Esophagus muscularis mucosa (tissue), 4 donors: Measurements from ENCODE around the gene IRAK1. TPM values are rescaled to one million over a fixed set of nuclear protein-coding genes. Genes with fewer than 3 reads are reported as not detected.
"Not testable (repeated sequence)": the region's sequence is repeated elsewhere in the genome, so short reads cannot be mapped to it uniquely, and the experiment has no call there.

Source experiments
- DNase-seq: peaks from one replicate; pipeline ENCODE4 v3.0.0-alpha.2; 2017; ENCODE audit errors: extremely low spot score
- H3K27ac ChIP-seq, 4 donors: fragments of 200-600 bp; sonication (generic); replicated peaks in 1 of 4; 1 replicate in 3 of 4; 2 replicates in 1 of 4; pipeline ENCODE4 v1.5.1; 2016 to 2019; ENCODE audit warnings: mild to moderate bottlenecking in 1 of 4
- H3K27me3 ChIP-seq, 4 donors: fragments of 200-600 bp; sonication (generic); one replicate each; pipeline versions ENCODE4 v1.5.1 to v1.6.0; 2016 to 2019
- H3K36me3 ChIP-seq, 4 donors: fragments of 200-600 bp; sonication (generic); one replicate each; pipeline ENCODE4 v1.5.1; 2016 to 2019
- H3K4me1 ChIP-seq, 4 donors: fragments of 200-600 bp; sonication (generic); one replicate each; pipeline ENCODE4 v1.5.1; 2016 to 2019
- H3K4me3 ChIP-seq, 4 donors: fragments of 200-600 bp; sonication (generic); 1 replicate in 2 of 4; 2 replicates in 2 of 4; pipeline ENCODE4 v1.5.1; 2016 to 2019; ENCODE audit warnings: mild to moderate bottlenecking in 4 of 4, moderate library complexity in 1 of 4
- H3K9me3 ChIP-seq, 4 donors: fragments of 200-600 bp; sonication (generic); 1 replicate in 3 of 4; 2 replicates in 1 of 4; pipeline ENCODE4 v1.5.1; 2016 to 2019
- EP300 ChIP-seq: sonication (generic); formaldehyde crosslinking; IDR thresholded peaks from one replicate; pipeline ENCODE4 v1.6.1; 2017; ENCODE audit warnings: antibody characterized with exemption
- POLR2A ChIP-seq: fragments of 450-650 bp; IDR thresholded peaks from one replicate; pipeline ENCODE4 v1.6.1; 2017; ENCODE audit warnings: antibody characterized with exemption, moderate library complexity, mild to moderate bottlenecking, low read depth
- POLR2AphosphoS5 ChIP-seq, 2 donors: sonication (generic); formaldehyde crosslinking; IDR thresholded peaks; one replicate each; pipeline ENCODE4 v1.6.1; 2017; ENCODE audit warnings: antibody characterized with exemption in 2 of 2
- WGBS: methylation state at CpG from one replicate; pipeline ENCODE4 v1.1.5; 2018; 5-methylcytosine and 5-hydroxymethylcytosine counted together
- intact Hi-C: fragments of 100-400 bp; cut with DNase I; formaldehyde crosslinking; loops from one replicate; pipeline ENCODE4 v1.15.1; 2023
- total RNA-seq, 4 donors: library from RNA; depleted of rRNA; stranded (reverse); fragments of >200 nt; gene quantifications; one replicate each; pipeline versions ENCODE4 v1.1.0 to v1.2.1, GENCODE V29; 2016
- TF ChIP-seq, protein P1 (sequence below), 3 experiments: fragments of 200-600 bp in 2 of 3; fragments of 450-650 bp in 1 of 3; sonication (generic) in 2 of 3; IDR thresholded peaks; one replicate each; pipeline ENCODE4 v1.5.1; 2017 to 2019; ENCODE audit warnings: antibody characterized with exemption in 3 of 3, mild to moderate bottlenecking in 2 of 3, moderate library complexity in 1 of 3

IRAK1 gene
- total RNA-seq, 4 donors from 2014 or later, result 50.5 to 74.9 (median 67.6) TPM

DNA sequence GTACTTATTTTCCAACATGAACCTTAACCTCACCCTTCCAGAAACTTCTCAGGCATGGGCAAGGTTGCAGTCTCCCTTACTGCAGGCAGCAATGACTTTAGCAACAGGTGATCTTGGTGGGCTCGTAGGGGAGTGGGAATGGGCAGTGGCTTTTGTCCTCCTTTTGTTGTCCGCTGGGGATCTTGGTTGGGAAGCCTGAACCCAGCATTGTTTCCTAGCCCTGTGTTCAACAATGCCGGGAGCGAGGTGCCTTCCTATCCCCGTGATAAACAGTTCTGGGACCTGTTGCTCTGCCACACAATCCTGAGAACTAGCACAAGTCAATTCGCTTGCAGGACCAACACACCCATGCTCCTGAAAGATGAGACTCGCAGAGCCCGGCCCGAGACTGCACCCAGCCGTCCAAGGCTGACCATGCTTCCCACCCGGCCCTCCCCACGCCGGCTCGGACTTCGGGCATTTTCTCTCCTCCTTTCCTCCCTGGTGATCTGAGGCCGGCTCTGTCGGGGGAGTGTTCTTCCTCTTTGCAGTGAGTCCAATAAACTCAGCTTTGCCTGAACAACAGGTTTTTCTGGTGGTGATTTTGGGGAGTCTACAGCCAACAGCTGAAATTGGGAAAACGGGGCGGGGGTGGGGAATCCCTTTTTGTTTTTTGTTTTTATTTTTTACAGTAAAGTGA is 20.2 kb downstream of the IRAK1 start:
- no peak for TF ChIP-seq POLR2AphosphoS5 (IDR thresholded peaks at IDR 0.05)
- no peak for TF ChIP-seq EP300
- TF ChIP-seq, protein P1, sequence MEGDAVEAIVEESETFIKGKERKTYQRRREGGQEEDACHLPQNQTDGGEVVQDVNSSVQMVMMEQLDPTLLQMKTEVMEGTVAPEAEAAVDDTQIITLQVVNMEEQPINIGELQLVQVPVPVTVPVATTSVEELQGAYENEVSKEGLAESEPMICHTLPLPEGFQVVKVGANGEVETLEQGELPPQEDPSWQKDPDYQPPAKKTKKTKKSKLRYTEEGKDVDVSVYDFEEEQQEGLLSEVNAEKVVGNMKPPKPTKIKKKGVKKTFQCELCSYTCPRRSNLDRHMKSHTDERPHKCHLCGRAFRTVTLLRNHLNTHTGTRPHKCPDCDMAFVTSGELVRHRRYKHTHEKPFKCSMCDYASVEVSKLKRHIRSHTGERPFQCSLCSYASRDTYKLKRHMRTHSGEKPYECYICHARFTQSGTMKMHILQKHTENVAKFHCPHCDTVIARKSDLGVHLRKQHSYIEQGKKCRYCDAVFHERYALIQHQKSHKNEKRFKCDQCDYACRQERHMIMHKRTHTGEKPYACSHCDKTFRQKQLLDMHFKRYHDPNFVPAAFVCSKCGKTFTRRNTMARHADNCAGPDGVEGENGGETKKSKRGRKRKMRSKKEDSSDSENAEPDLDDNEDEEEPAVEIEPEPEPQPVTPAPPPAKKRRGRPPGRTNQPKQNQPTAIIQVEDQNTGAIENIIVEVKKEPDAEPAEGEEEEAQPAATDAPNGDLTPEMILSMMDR (IDR thresholded peaks at IDR 0.05), result no peak
- no peak for TF ChIP-seq POLR2A
- H3K4me1 ChIP-seq, result peaks cover 0 to 4% (median 0%) of the 10 kb centered on the region in 4 donors
- WGBS, result 76% methylated on average over 19 of the region's 19 CpGs
- no peaks in the 10 kb centered on the region for H3K9me3 ChIP-seq
- no peak overlapping the region for H3K4me3 ChIP-seq
- H3K27me3 ChIP-seq, result peaks cover 0 to 6% (median 0%) of the 10 kb centered on the region in 4 donors
- DNase-seq, result no peak
- H3K36me3 ChIP-seq, result no peaks in the 10 kb centered on the region
- intact Hi-C loops, result no loop called here
- H3K27ac ChIP-seq, result no peak overlapping the region

DNA sequence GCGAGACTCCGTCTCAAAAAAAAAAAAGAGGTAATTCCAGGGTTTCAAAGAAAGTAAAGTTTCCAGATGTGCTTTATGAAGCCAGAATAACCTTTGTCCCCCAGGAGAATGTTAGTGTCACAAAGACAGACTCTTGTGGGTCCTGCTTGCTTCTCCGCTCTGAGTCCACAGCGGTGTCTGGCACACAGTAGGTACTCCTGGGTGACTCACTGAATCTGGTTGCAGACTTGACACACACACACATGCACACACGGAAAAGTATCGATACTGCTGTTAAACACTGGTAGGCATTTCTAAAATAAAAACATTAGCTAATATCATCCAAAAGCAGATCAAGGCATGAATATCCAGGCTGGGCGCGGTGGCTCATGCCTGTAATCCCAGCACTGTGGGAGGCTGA is 24.2 kb downstream of the IRAK1 start:
- no peak for TF ChIP-seq POLR2A
- TF ChIP-seq EP300, result no peak
- no peak for TF ChIP-seq POLR2AphosphoS5 (IDR thresholded peaks at IDR 0.05)
- TF ChIP-seq, protein P1 (IDR thresholded peaks at IDR 0.05), result no peak
- Histone ChIP-seq H3K27me3 (peaks cover 0 to 6% (median 0%) of the 10 kb centered on the region in 4 donors), H3K36me3 (no peaks in the 10 kb centered on the region), H3K4me1 (no peaks in the 10 kb centered on the region), H3K4me3 (no peak overlapping the region), H3K9me3 (no peaks in the 10 kb centered on the region), H3K27ac (no peak overlapping the region)
- intact Hi-C loops, result no loop called here
- WGBS, result 95% methylated on average over 8 of the region's 8 CpGs
- no peak for DNase-seq

DNA sequence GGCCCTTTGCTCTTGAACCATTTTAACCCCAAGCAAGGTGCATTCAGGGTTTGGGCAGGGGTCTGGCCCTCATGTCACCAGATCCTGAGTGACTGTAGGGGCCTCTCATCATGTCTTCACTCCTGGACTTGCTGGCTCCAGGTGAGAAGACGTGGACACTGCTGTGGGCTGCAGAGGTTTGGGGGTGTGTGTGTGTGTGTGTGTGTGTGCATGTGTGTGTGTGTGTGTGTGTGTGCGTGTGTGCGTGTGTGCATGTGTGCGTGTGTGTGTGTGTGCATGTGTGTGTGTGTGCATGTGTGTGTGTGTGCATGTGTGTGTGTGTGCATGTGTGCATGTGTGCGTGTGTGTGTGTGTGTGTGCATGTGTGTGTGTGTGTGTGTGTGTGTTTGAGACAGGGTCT is 25.3 kb downstream of the IRAK1 start:
- DNase-seq, H3K9me3 ChIP-seq, H3K4me3 ChIP-seq, H3K4me1 ChIP-seq, intact Hi-C loops, H3K27ac ChIP-seq, H3K36me3 ChIP-seq, H3K27me3 ChIP-seq: not testable (repeated sequence)
- WGBS, result 51% methylated on average over 3 of the region's 5 CpGs

DNA sequence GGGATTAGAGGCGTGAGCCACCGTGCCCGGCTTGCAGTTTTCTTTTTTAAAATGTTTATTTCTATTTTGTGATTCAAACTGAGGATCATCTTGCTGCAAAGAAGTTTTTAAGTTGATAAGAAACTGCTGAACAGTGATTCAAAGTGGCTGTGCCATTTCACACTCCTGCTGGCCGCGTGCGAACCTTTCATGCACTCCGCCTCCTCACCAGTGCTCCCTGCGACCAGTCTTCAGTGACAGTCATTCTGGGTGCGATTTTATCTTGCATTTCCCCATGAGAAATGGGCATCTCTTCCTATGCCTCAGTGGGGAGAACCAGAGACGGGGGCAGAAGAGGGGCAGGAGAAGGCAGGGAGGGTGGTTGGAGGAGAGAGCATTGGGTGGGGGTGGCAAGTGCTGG is 25.7 kb downstream of the IRAK1 start:
- intact Hi-C loops, result no loop called here

DNA sequence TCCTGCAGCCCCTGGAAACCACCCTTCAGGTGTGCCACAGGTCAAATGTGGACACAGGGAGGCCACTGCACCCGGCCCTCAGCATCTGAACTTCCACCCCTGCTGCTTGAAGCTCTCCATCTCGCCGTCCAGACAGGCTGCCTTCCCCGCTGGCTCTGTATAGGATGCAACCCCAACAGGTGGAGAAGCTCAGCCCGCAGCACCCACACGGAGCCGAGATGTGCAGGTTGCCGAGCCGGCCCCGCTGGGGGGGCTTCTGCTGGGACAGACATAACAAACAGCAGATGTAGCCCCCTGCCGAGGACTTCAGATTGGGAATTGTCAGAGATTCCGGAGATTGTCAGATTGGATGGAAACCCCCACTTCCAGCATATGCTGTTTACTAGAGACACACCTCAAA is 26.6 kb downstream of the IRAK1 start:
- intact Hi-C loops, result no loop called here
- Histone ChIP-seq H3K27me3 (peaks cover 0 to 6% (median 0%) of the 10 kb centered on the region in 4 donors), H3K9me3 (no peaks in the 10 kb centered on the region), H3K4me3 (no peak overlapping the region), H3K36me3 (no peaks in the 10 kb centered on the region), H3K27ac (no peak overlapping the region), H3K4me1 (no peaks in the 10 kb centered on the region)
- no peak for DNase-seq
- TF ChIP-seq, protein P1 (IDR thresholded peaks at IDR 0.05), result no peak
- no peak for TF ChIP-seq EP300
- TF ChIP-seq POLR2AphosphoS5 (IDR thresholded peaks at IDR 0.05), result no peak
- TF ChIP-seq POLR2A, result no peak
- 66% methylated on average over 11 of the region's 12 CpGs for WGBS

More for the DNA sequence above, 25.7 kb downstream of the IRAK1 start:
- no peaks in the 10 kb centered on the region for H3K4me1 ChIP-seq
- H3K4me3 ChIP-seq, result no peak overlapping the region
- H3K27ac ChIP-seq, result no peak overlapping the region
- TF ChIP-seq POLR2AphosphoS5 (IDR thresholded peaks at IDR 0.05), result no peak
- no peak for TF ChIP-seq EP300
- no peak for TF ChIP-seq POLR2A
- TF ChIP-seq, protein P1 (IDR thresholded peaks at IDR 0.05), result no peak
- H3K27me3 ChIP-seq, result peaks cover 0 to 6% (median 0%) of the 10 kb centered on the region in 4 donors
- H3K36me3 ChIP-seq, result no peaks in the 10 kb centered on the region
- no peaks in the 10 kb centered on the region for H3K9me3 ChIP-seq
- 85% methylated on average over 10 of the region's 10 CpGs for WGBS
- DNase-seq, result no peak
